Effector memory CD4-positive, alpha-beta T cell (primary cell): ENCODE measurements around the gene GUK1.

Experiments used
- DNase-seq, 3 donors: peaks; one replicate each; pipeline ENCODE4 v3.0.0-alpha.2; 2020
- H3K27ac ChIP-seq: 2 replicates; pipeline ENCODE4 v1.7.0; 2013; ENCODE audit warnings: mild to moderate bottlenecking, low read length, moderate library complexity; ENCODE audit not compliant: insufficient read depth, poor library complexity, severe bottlenecking
- H3K27me3 ChIP-seq: replicated peaks from 2 replicates; pipeline ENCODE4 v1.7.0; 2013; ENCODE audit warnings: mild to moderate bottlenecking, low read length; ENCODE audit not compliant: insufficient read depth, control insufficient read depth, poor library complexity, severe bottlenecking
- H3K36me3 ChIP-seq: 2 replicates; pipeline ENCODE4 v1.7.0; 2013; ENCODE audit warnings: mild to moderate bottlenecking, low read length, moderate library complexity; ENCODE audit not compliant: control insufficient read depth, insufficient read depth
- H3K4me1 ChIP-seq: 2 replicates; pipeline ENCODE4 v1.7.0; 2013; ENCODE audit warnings: low read length, mild to moderate bottlenecking; ENCODE audit not compliant: control insufficient read depth, insufficient read depth, poor library complexity, severe bottlenecking
- H3K4me3 ChIP-seq: 2 replicates; pipeline ENCODE4 v1.7.0; 2013; ENCODE audit warnings: low read length, low read depth, mild to moderate bottlenecking; ENCODE audit not compliant: insufficient read depth, poor library complexity, severe bottlenecking
- H3K9me3 ChIP-seq: 2 replicates; pipeline ENCODE4 v1.7.0; 2013; ENCODE audit warnings: mild to moderate bottlenecking, low read length, moderate library complexity; ENCODE audit not compliant: control insufficient read depth

The GUK1 gene

GRCh38 chr1:228143480-228144192 is 3.6 kb downstream of the GUK1 start:
- Histone ChIP-seq H3K9me3 (no peaks in the 10 kb centered on the region), H3K4me3 (no peak overlapping the region), H3K4me1 (peaks cover 30% of the 10 kb centered on the region), H3K27ac (no peak overlapping the region), H3K27me3 (no peaks in the 10 kb centered on the region), H3K36me3 (peaks cover 32% of the 10 kb centered on the region)
- no peak for DNase-seq

DNA sequence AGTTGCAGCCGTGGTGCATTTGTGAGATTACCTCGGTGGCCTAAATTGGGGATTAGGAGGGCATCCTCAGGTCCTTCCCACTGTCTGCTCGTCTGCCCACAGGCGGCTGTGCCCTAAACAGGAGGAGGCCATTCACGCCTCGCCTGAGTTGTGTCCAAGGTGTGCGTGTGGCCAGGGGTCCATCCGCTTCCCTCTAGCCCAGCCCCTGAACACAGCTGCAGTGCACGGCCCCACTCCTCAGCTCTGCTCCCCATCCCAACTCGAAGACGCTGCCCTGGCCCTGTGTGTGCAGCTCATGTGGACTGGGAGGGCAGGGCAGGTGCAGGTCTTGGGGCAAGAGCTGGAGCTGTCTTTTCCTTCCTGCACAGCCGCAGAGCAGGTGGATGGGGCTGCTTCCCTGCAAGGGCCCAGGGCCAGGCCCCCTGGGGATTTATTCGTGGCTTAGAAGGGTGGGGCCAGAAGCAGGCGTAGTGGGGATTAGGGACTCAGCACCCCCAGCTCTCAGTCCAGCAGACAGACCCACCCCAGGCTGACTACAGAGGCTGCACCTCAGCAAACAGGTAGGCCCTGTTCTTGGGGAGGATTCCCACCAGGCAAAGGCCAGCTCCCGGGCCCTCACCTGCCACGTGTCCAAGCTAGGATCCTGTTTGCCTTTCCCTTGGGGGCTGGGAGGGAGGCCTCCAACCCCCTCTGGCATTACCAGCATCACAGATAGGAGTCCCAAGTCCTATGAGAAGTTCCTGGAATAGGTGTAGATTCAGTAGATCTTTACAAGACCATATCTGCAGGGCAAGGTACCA is 4.3 kb downstream of the GUK1 start:
- no peak for DNase-seq
- peaks cover 30% of the 10 kb centered on the region for H3K4me1 ChIP-seq
- no peak overlapping the region for H3K4me3 ChIP-seq
- H3K36me3 ChIP-seq, result peaks cover 39% of the 10 kb centered on the region
- no peaks in the 10 kb centered on the region for H3K9me3 ChIP-seq
- H3K27me3 ChIP-seq, result no peaks in the 10 kb centered on the region
- H3K27ac ChIP-seq, result no peak overlapping the region

DNA sequence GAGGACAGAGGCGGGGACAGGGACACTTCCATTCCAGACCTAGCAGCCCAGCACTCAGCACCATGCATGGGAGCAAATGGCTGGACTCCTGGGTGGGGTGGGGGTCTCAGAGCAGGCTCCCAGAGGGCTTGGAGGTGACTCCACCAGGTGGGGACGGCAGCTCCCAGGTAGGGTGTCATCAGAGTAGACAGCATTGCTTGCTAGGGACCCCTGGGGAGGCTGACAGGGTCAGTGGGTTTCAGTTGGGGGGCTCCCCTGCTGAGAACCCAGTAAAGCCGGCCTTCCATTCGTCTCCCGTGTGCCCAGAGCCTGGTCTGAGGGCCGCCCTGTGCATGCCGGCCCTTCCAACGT is 4.9 kb downstream of the GUK1 start:
- Histone ChIP-seq H3K27me3 (no peaks in the 10 kb centered on the region), H3K4me3 (no peak overlapping the region), H3K9me3 (no peaks in the 10 kb centered on the region), H3K36me3 (peaks cover 45% of the 10 kb centered on the region), H3K27ac (no peak overlapping the region), H3K4me1 (peaks cover 30% of the 10 kb centered on the region)
- no peak for DNase-seq

DNA sequence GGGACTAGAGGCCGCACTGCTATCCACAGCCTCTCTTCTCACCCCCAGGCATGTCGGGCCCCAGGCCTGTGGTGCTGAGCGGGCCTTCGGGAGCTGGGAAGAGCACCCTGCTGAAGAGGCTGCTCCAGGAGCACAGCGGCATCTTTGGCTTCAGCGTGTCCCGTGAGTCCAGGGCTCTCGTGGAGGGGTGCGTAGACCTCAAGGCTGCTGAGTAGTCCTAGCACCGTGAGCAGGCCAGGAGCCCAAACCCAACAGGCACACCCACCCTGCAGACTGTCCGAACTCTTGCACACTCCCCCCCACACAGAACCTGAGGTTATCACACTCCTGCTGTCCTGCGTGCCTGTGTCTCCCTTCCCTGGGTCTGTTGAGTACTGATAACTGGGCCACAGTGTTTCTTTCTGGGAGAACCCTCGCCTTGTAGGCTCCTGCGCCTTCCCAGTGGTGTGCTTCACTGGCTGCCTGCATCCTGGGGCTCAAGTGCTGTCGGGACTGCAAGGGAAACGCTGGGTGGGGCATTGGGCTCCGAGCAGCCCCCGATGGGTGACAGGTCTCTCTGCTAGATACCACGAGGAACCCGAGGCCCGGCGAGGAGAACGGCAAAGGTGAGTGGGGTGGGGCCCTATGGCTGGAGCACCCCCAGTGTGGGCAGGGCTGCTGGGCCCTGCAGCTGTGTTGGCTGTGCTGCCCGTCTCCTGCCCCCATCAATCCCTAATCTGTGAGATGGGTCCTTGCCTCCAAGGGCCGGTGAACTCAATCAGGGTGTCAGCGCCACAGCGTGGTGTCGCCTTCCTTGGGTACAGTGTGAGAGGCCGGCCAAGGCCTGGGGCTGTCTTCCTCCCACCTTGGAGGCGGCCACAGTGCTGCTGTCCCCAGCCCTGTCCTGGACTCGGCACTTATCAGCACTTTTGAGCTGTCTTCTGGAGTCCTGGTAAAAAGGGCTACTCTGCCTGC is 5.7 kb downstream of the GUK1 start:
- no peaks in the 10 kb centered on the region for H3K27me3 ChIP-seq
- H3K9me3 ChIP-seq, result no peaks in the 10 kb centered on the region
- no peak for DNase-seq
- H3K4me3 ChIP-seq, result no peak overlapping the region
- H3K27ac ChIP-seq, result no peak overlapping the region
- H3K36me3 ChIP-seq, result peaks cover 45% of the 10 kb centered on the region
- peaks cover 30% of the 10 kb centered on the region for H3K4me1 ChIP-seq

- H3K9me3 ChIP-seq, result no peaks in the 10 kb centered on the region
- no peak for DNase-seq
- no peak overlapping the region for H3K27ac ChIP-seq
- peaks cover 21% of the 10 kb centered on the region for H3K4me1 ChIP-seq
- H3K27me3 ChIP-seq, result no peaks in the 10 kb centered on the region
- peaks cover 45% of the 10 kb centered on the region for H3K36me3 ChIP-seq
- H3K4me3 ChIP-seq, result no peak overlapping the region
Observed at GRCh38 chr1:228146417-228147150, 6.5 kb downstream of the GUK1 start.

DNA sequence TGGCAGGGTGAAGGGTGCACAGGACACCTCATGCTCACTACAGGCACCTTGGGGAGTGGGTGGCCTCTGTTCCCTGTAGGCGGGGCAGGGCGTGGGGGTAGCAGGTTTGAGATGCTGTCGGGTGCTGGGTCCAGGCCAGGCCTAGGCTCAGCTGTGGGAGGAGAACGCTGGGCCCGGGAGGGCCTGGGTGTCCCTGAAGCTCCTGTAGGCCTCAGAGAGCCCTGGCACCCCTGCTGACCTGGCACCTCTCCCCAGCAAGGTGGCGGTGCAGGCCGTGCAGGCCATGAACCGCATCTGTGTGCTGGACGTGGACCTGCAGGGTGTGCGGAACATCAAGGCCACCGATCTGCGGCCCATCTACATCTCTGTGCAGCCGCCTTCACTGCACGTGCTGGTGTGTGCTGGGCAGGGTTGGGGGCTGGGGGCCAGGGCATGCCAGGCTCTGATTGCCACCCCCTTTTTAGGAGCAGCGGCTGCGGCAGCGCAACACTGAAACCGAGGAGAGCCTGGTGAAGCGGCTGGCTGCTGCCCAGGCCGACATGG is 7.1 kb downstream of the GUK1 start:
- no peak for DNase-seq
- Histone ChIP-seq H3K36me3 (peaks cover 45% of the 10 kb centered on the region), H3K4me3 (no peak overlapping the region), H3K27ac (no peak overlapping the region), H3K9me3 (no peaks in the 10 kb centered on the region), H3K4me1 (peaks cover 15% of the 10 kb centered on the region), H3K27me3 (no peaks in the 10 kb centered on the region)

GRCh38 chr1:228147768-228148167 is 7.7 kb downstream of the GUK1 start:
- H3K4me1 ChIP-seq, result peaks cover 9% of the 10 kb centered on the region
- H3K27me3 ChIP-seq, result no peaks in the 10 kb centered on the region
- no peak overlapping the region for H3K4me3 ChIP-seq
- H3K9me3 ChIP-seq, result no peaks in the 10 kb centered on the region
- H3K27ac ChIP-seq, result no peak overlapping the region
- no peak for DNase-seq
- H3K36me3 ChIP-seq, result peaks cover 45% of the 10 kb centered on the region

DNA sequence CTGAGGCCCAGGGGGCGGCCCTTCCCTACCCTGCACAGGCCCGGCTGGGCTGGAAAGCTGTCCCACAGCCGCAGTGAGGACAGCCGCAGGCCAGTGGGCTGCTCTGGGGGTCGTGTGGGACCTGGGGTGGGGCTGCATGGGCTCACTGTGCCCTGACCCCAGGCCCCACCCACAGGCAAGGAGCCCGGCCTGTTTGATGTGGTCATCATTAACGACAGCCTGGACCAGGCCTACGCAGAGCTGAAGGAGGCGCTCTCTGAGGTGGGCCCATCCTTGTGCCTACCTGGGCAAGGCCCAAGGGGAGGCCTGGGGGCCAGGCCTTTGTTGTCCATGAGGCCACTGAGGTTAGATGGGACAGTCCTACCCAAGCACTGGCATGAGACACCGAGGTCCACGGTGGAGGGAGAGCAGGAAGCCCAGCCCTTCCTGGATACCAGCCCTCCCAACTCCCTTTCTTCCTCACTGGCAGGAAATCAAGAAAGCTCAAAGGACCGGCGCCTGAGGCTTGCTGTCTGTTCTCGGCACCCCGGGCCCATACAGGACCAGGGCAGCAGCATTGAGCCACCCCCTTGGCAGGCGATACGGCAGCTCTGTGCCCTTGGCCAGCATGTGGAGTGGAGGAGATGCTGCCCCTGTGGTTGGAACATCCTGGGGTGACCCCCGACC is 8.2 kb downstream of the GUK1 start:
- Histone ChIP-seq H3K27ac (no peak overlapping the region), H3K9me3 (no peaks in the 10 kb centered on the region), H3K4me1 (peaks cover 4% of the 10 kb centered on the region), H3K4me3 (no peak overlapping the region), H3K27me3 (no peaks in the 10 kb centered on the region), H3K36me3 (peaks cover 45% of the 10 kb centered on the region)
- no peak for DNase-seq

DNA sequence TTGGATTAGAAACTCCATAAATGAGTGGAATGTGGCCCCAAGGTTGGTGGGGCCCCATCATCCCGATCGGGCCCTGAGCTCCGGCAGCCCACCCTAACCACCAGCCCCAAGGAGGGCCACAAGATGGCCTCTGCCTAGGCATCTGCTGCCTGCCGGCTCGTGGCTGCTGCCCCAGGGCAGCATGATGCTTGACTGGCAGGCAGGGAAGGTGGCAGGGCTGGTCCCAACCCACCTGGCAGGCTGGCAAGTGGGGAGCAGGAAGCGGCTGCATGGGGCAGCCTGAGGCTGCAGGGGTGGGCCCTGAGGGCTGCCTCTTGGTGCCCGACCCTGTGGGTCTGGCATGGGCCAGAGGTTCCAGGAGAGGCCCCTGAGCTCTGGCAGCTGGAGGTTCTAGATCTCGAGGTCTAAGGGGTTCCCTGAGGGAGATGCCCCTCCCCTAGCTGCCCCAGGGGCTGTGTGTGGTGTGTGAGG is 8.9 kb downstream of the GUK1 start:
- Histone ChIP-seq H3K9me3 (no peaks in the 10 kb centered on the region), H3K36me3 (peaks cover 45% of the 10 kb centered on the region), H3K4me3 (no peak overlapping the region), H3K27ac (no peak overlapping the region), H3K4me1 (no peaks in the 10 kb centered on the region), H3K27me3 (no peaks in the 10 kb centered on the region)
- DNase-seq, result no peak
